GM12878 (cell line): ENCODE data around the gene BRCA1. TPM values are rescaled to one million over a fixed set of nuclear protein-coding genes. Genes with fewer than 3 reads are reported as not detected.

Source experiments
- ATAC-seq: fragments of 200-7000 bp; cut with Tn5 transposase; 3 replicates; pipeline ENCODE4 v1.9.1; 2020; ENCODE audit warnings: mild to moderate bottlenecking, moderate library complexity
- BruUV-seq: library from RNA; stranded (reverse); fragments of 400-500 nt; replicated peaks from 2 replicates; lab custom pipeline; 2021; lab: Mats Ljungman, UMichigan
- CTCF ChIA-PET: fragments of 300-600 bp; sonication (Branson Sonifier 250); formaldehyde crosslinking; extraction: SDS; loops from one replicate; lab custom pipeline; 2021; ENCODE audit warnings: inconsistent platforms; lab: Yijun Ruan, JAX
- POLR2A ChIA-PET: fragments of 350-600 bp; formaldehyde crosslinking; extraction: SDS; loops from one replicate; lab custom pipeline; 2021; ENCODE audit warnings: inconsistent platforms; lab: Charles Lee
- RAD21 ChIA-PET: fragments of 300-600 bp; sonication (Branson Sonifier 250); formaldehyde crosslinking; loops from one replicate; lab custom pipeline; 2023; ENCODE audit warnings: antibody characterized with exemption; ENCODE audit not compliant: unreplicated experiment; lab: Charles Lee
- SMC1A ChIA-PET: fragments of 300-600 bp; sonication (Branson Sonifier 250); formaldehyde crosslinking; loops from one replicate; lab custom pipeline; 2023; ENCODE audit not compliant: unreplicated experiment, uncharacterized antibody; lab: Charles Lee
- DNase-seq: peaks from one replicate; pipeline ENCODE4 v3.0.0-alpha.2; 2011; ENCODE audit warnings: low read depth, low spot score
- FAIRE-seq: peaks from 3 replicates; lab custom pipeline; 2011; peaks lifted over from hg19 to GRCh38; lab: Jason Lieb, UNC
- H2AFZ ChIP-seq: 2 replicates; pipeline ENCODE4 v1.6.0; 2011; ENCODE audit warnings: low read depth, low read length, control low read depth; ENCODE audit not compliant: control insufficient read depth
- H3K27ac ChIP-seq: 2 replicates; pipeline ENCODE4 v1.5.1; 2011; ENCODE audit warnings: control low read depth; ENCODE audit not compliant: control insufficient read depth, insufficient read depth
- H3K27me3 ChIP-seq, 2 experiments: replicated peaks in 1 of 2; 2 replicates each; pipeline versions ENCODE4 v1.6.0 to v1.6.1; 2011; ENCODE audit warnings: low read length in 1 of 2; ENCODE audit not compliant: control insufficient read depth in 2 of 2, insufficient read depth in 2 of 2
- H3K36me3 ChIP-seq, 2 experiments: 2 replicates each; pipeline ENCODE4 v1.5.1; 2011; ENCODE audit warnings: low read length in 1 of 2; ENCODE audit not compliant: control insufficient read depth in 2 of 2, insufficient read depth in 2 of 2
- H3K4me1 ChIP-seq: 2 replicates; pipeline ENCODE4 v1.6.1; 2011; ENCODE audit warnings: mild to moderate bottlenecking, low read length, moderate library complexity, mixed read lengths; ENCODE audit not compliant: control insufficient read depth, insufficient read depth
- H3K4me2 ChIP-seq: 2 replicates; pipeline ENCODE4 v1.6.0; 2011; ENCODE audit warnings: control low read depth; ENCODE audit not compliant: control insufficient read depth, insufficient read depth
- H3K4me3 ChIP-seq: fragments of 200-600 bp; sonication (generic); 2 replicates; pipeline ENCODE4 v1.5.1; 2016
- H3K79me2 ChIP-seq: 2 replicates; pipeline ENCODE4 v1.6.0; 2011; ENCODE audit warnings: low read length; ENCODE audit not compliant: control insufficient read depth, insufficient read depth
- H3K9ac ChIP-seq: 2 replicates; pipeline ENCODE4 v1.8.0; 2011; ENCODE audit warnings: low read length, control low read depth, mixed read lengths; ENCODE audit not compliant: control insufficient read depth, insufficient read depth
- H3K9me3 ChIP-seq: replicated peaks from 3 replicates; pipeline ENCODE4 v1.5.1; 2011; ENCODE audit warnings: mild to moderate bottlenecking, low read length; ENCODE audit not compliant: control insufficient read depth, insufficient read depth
- H4K20me1 ChIP-seq: 2 replicates; pipeline ENCODE4 v1.6.0; 2011; ENCODE audit not compliant: control insufficient read depth, insufficient read depth
- EED ChIP-seq: sonication (generic); IDR thresholded peaks from 2 replicates; pipeline ENCODE4 v1.6.1; 2016; ENCODE audit warnings: antibody characterized with exemption, low read depth
- MYB ChIP-seq: fragments of 150-350 bp; IDR thresholded peaks from 2 replicates; pipeline ENCODE4 v1.6.1; 2014; ENCODE audit warnings: mild to moderate bottlenecking, low read depth, low read length, borderline replicate concordance
- PAX8 ChIP-seq: fragments of 450-650 bp; IDR thresholded peaks from 2 replicates; pipeline ENCODE4 v1.6.1; 2017; ENCODE audit warnings: mild to moderate bottlenecking, moderate library complexity
- RFX5 ChIP-seq: IDR thresholded peaks from 2 replicates; pipeline ENCODE4 v1.6.1; 2011; ENCODE audit warnings: low read depth, low read length, improper control_type of control experiment
- SIN3A ChIP-seq: IDR thresholded peaks from 2 replicates; pipeline ENCODE4 v1.6.1; 2012; ENCODE audit warnings: low read depth, low read length, improper control_type of control experiment
- SMAD5 ChIP-seq: IDR thresholded peaks from 2 replicates; pipeline ENCODE4 v1.6.1; 2016; ENCODE audit warnings: antibody characterized with exemption, low read depth
- SMARCA5 ChIP-seq: fragments of 450-650 bp; IDR thresholded peaks from 2 replicates; pipeline ENCODE4 v1.6.1; 2017; ENCODE audit warnings: mild to moderate bottlenecking
- STAT3 ChIP-seq: IDR thresholded peaks from 2 replicates; pipeline ENCODE4 v1.6.1; 2011; ENCODE audit warnings: low read depth, low read length, improper control_type of control experiment
- WGBS: methylation state at CpG from one replicate; pipeline ENCODE4 v1.1.6; 2016; ENCODE audit warnings: low lambda C conversion rate; ENCODE audit not compliant: insufficient replicate concordance, insufficient coverage; ENCODE audit errors: missing lambda C conversion rate; 5-methylcytosine and 5-hydroxymethylcytosine counted together
- in situ Hi-C: fragments of 300-500 bp; cut with MboI; formaldehyde crosslinking; loops from 9 replicates; pipeline ENCODE4 v1.14.3; 2018; ENCODE audit warnings: mixed read lengths
- intact Hi-C: fragments of 100-400 bp; cut with micrococcal nuclease; formaldehyde crosslinking; loops from one replicate; pipeline ENCODE4 v1.14.2; 2022; ENCODE audit not compliant: unreplicated experiment
- polyA plus RNA-seq, 11 experiments: library from polyadenylated mRNA; depleted of rRNA in 4 of 11; unstranded in 6 of 11; stranded (reverse) in 5 of 11; fragments of >200 nt; fragmentation: Nextera tagmentation in 4 of 11; fragmentation: Illumina TruSeq in 1 of 11; extraction: Ambion mirVana in 4 of 11; extraction: Trizol in 1 of 11; gene quantifications; 1 replicate in 1 of 11; 2 replicates in 10 of 11; pipeline versions ENCODE4 v1.2.1 to v1.2.3, GENCODE V29; 2011 to 2016; ENCODE audit warnings: inconsistent platforms in 2 of 11, missing spikeins in 2 of 11, low read depth in 1 of 11
- total RNA-seq, 4 experiments: library from RNA; depleted of rRNA in 3 of 4; stranded (reverse); fragments of >200 nt in 3 of 4; fragmentation: Illumina TruSeq in 1 of 4; extraction: Trizol in 1 of 4; gene quantifications; 2 replicates each; pipeline versions ENCODE4 v1.2.1 to v1.2.3, GENCODE V29; 2013 to 2021
- TF ChIP-seq, protein P1 (sequence below): fragments of 450-650 bp; IDR thresholded peaks from 2 replicates; pipeline ENCODE4 v1.6.1; 2016; ENCODE audit warnings: mild to moderate bottlenecking, moderate library complexity, borderline replicate concordance

BRCA1 gene
- total and polyA plus RNA-seq, 10 of the 15 experiments (the other 5 are each of a cell fraction or from before 2014, with no cell fraction given): 16.8 to 71.2 (median 44.2) TPM

DNA sequence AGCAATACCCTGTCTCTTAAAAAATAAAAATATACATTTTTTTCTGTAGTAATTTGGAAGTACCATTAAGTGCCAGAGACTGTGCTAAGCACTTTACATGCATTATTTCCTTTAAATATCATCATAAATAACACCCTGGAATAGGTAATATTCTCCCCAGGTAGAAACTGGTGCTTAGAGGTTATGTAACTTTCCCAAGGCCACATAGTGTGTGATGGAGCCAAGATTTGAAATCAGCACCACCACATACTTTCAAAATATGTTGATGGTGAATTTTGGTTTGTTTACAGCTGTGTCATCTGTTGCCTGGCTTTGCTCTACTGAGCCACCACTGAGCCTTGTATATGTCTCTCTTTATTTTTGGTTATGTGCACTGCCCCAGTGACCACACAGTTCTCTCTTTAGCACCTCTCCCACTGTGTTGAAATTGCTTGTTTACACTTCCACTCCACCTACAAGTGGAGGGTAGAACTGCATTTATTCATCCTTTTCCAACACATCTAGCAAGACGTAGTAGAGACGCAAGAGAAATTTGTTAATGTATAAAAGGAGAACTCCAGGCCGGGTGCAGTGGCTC, 26.8 kb upstream of the BRCA1 start:
- H3K9ac ChIP-seq: no peak overlapping the region
- TF ChIP-seq, protein P1, sequence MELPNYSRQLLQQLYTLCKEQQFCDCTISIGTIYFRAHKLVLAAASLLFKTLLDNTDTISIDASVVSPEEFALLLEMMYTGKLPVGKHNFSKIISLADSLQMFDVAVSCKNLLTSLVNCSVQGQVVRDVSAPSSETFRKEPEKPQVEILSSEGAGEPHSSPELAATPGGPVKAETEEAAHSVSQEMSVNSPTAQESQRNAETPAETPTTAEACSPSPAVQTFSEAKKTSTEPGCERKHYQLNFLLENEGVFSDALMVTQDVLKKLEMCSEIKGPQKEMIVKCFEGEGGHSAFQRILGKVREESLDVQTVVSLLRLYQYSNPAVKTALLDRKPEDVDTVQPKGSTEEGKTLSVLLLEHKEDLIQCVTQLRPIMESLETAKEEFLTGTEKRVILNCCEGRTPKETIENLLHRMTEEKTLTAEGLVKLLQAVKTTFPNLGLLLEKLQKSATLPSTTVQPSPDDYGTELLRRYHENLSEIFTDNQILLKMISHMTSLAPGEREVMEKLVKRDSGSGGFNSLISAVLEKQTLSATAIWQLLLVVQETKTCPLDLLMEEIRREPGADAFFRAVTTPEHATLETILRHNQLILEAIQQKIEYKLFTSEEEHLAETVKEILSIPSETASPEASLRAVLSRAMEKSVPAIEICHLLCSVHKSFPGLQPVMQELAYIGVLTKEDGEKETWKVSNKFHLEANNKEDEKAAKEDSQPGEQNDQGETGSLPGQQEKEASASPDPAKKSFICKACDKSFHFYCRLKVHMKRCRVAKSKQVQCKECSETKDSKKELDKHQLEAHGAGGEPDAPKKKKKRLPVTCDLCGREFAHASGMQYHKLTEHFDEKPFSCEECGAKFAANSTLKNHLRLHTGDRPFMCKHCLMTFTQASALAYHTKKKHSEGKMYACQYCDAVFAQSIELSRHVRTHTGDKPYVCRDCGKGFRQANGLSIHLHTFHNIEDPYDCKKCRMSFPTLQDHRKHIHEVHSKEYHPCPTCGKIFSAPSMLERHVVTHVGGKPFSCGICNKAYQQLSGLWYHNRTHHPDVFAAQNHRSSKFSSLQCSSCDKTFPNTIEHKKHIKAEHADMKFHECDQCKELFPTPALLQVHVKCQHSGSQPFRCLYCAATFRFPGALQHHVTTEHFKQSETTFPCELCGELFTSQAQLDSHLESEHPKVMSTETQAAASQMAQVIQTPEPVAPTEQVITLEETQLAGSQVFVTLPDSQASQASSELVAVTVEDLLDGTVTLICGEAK: no peak
- TF ChIP-seq SIN3A: no peak
- TF ChIP-seq PAX8: no peak
- no peak for TF ChIP-seq STAT3
- TF ChIP-seq EED: no peak
- peak; percentile 79 for TF ChIP-seq RFX5
- TF ChIP-seq MYB: no peak
- no peak for TF ChIP-seq SMARCA5
- no peak for TF ChIP-seq SMAD5
- FAIRE-seq (no peak), DNase-seq (no peak), ATAC-seq (peak; percentile 32; the same call in 1 of the 3 replicates)
- ChIA-PET RAD21 (no interaction called here), CTCF (no interaction called here), SMC1A (no interaction called here), POLR2A (no interaction called here)
- H3K79me2 ChIP-seq: no peaks in the 10 kb centered on the region
- no peaks in the 10 kb centered on the region for H3K4me1 ChIP-seq
- no peak overlapping the region for H2AFZ ChIP-seq
- H3K27ac ChIP-seq: no peak overlapping the region
- WGBS: 97% methylated on average over 3 of the region's 3 CpGs
- no peak overlapping the region for H3K4me3 ChIP-seq
- H3K27me3 ChIP-seq: no peaks in the 10 kb centered on the region
- intact Hi-C loops (no loop called here), in situ Hi-C loops (loop anchor here (10.0 kb wide), 1 partner anchor 53 kb away; no protein-coding TSS in a partner anchor)
- H3K4me2 ChIP-seq: no peak overlapping the region
- BruUV-seq: no TSS peak
- no peaks in the 10 kb centered on the region for H3K36me3 ChIP-seq
- H4K20me1 ChIP-seq: no peaks in the 10 kb centered on the region
- H3K9me3 ChIP-seq: no peaks in the 10 kb centered on the region
